ENCODE data around the gene LDLRAD4.

Gene LDLRAD4

GRCh38 chr18:13264091-13265007 is 45.8 kb downstream of the LDLRAD4 start:
- H3K9me2 ChIP-seq (replicated peaks; ENCODE audit: insufficient read depth, low read length) = no peaks in the 10 kb centered on the region
- TF ChIP-seq EZH2phosphoT487 (conservative IDR thresholded peaks at IDR 0.05; ENCODE audit: low read length) = no peak
- TF ChIP-seq, protein P1, sequence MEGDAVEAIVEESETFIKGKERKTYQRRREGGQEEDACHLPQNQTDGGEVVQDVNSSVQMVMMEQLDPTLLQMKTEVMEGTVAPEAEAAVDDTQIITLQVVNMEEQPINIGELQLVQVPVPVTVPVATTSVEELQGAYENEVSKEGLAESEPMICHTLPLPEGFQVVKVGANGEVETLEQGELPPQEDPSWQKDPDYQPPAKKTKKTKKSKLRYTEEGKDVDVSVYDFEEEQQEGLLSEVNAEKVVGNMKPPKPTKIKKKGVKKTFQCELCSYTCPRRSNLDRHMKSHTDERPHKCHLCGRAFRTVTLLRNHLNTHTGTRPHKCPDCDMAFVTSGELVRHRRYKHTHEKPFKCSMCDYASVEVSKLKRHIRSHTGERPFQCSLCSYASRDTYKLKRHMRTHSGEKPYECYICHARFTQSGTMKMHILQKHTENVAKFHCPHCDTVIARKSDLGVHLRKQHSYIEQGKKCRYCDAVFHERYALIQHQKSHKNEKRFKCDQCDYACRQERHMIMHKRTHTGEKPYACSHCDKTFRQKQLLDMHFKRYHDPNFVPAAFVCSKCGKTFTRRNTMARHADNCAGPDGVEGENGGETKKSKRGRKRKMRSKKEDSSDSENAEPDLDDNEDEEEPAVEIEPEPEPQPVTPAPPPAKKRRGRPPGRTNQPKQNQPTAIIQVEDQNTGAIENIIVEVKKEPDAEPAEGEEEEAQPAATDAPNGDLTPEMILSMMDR (IDR thresholded peaks at IDR 0.05; ENCODE audit: insufficient read depth, low read length, poor library complexity, severe bottlenecking) = no peak
- no peaks in the 10 kb centered on the region for H4K20me1 ChIP-seq (ENCODE audit: low read depth, low read length)
- no peak overlapping the region for H2AFZ ChIP-seq (ENCODE audit: low read depth, low read length, severe bottlenecking)
- H3K4me3 ChIP-seq (ENCODE audit: insufficient read depth, low read length, poor library complexity, severe bottlenecking) = no peak overlapping the region
- H3K27ac ChIP-seq (ENCODE audit: low read depth, low read length) = no peak overlapping the region
- no peaks in the 10 kb centered on the region for H3K9me3 ChIP-seq (ENCODE audit: insufficient read depth, low read length)
- H3F3A ChIP-seq (ENCODE audit: insufficient read depth) = no peaks in the 10 kb centered on the region
- no peaks in the 10 kb centered on the region for H3K79me2 ChIP-seq (ENCODE audit: insufficient read depth, low read length)
- no peak overlapping the region for H3K9ac ChIP-seq (ENCODE audit: low read length)
- no peaks in the 10 kb centered on the region for H3K36me3 ChIP-seq (ENCODE audit: low read length)
- H3K4me2 ChIP-seq (ENCODE audit: low read depth, low read length, poor library complexity, severe bottlenecking) = no peak overlapping the region
- H3K27me3 ChIP-seq (ENCODE audit: low read length) = no peaks in the 10 kb centered on the region

DNA sequence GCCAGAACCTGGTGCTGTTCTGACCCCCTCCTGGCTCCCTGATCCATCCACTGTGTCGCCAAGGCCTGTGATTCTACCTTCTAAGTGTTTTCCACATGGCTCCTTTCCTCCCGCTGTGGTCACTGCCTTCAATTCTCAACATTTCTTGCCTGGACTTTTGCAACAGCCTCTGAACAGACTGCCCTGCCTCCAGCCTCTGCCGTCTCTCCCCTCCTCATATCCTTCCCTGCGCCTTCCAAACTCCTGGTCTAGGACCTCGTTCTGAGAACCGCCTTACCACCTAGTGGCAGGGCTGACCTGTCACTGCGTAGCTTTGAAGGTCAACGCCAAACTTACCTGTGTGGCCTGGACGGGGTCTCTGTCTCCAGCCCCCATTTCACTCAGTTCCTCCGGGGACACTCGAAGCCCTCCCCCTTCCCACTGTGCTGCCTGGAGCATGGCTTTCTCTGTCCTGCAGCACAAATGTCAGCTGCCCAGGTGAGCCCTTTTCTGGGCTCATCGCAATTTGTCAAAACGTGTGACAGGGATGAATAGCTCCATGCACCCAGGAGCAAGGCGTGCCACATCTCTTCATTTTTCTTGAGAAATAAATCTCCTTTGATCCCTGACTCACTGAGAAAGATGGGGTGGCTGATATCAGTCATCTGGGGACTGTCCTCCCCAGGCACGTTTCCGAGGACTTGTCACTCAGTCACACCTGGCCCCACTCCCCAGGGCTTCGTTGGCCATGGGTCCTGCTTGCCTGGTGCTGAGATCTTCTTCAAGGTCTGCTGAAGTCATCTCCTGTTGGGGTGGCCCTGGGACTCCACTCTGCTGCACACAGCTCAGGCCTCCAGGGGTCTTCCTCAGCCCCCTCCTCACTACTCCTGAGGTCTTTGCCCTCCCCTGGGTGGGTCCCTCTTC is 46.7 kb downstream of the LDLRAD4 start:
- Histone ChIP-seq H3K4me2 (ENCODE audit: low read depth, low read length, poor library complexity, severe bottlenecking) (no peak overlapping the region), H3K4me3 (ENCODE audit: insufficient read depth, low read length, poor library complexity, severe bottlenecking) (no peak overlapping the region), H3K79me2 (ENCODE audit: insufficient read depth, low read length) (no peaks in the 10 kb centered on the region), H3F3A (ENCODE audit: insufficient read depth) (no peaks in the 10 kb centered on the region), H3K9me3 (ENCODE audit: insufficient read depth, low read length) (no peaks in the 10 kb centered on the region), H3K27me3 (ENCODE audit: low read length) (no peaks in the 10 kb centered on the region), H3K36me3 (ENCODE audit: low read length) (no peaks in the 10 kb centered on the region), H3K27ac (ENCODE audit: low read depth, low read length) (no peak overlapping the region), H3K9me2 (replicated peaks; ENCODE audit: insufficient read depth, low read length) (no peaks in the 10 kb centered on the region), H2AFZ (ENCODE audit: low read depth, low read length, severe bottlenecking) (no peak overlapping the region), H3K9ac (ENCODE audit: low read length) (no peak overlapping the region), H4K20me1 (ENCODE audit: low read depth, low read length) (no peaks in the 10 kb centered on the region)
- TF ChIP-seq EZH2phosphoT487 (conservative IDR thresholded peaks at IDR 0.05; ENCODE audit: low read length) = no peak
- TF ChIP-seq, protein P1 (IDR thresholded peaks at IDR 0.05; ENCODE audit: insufficient read depth, low read length, poor library complexity, severe bottlenecking) = no peak

DNA sequence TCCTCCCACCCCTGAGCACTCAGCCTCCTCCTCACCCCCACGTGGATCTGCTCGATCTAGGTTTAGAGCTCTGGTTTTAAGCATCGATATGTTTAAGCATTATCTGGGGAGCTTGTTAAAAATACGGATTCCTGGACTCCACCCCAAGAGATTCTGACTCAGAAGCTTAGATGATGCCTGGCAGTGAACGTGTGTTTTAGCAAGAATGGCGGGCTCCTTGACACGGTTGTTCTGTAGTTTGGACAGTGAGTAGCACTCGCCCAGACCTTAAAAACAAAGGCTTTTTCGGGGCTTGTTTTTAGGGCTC is 47.3 kb downstream of the LDLRAD4 start:
- Histone ChIP-seq H3K4me3 (ENCODE audit: insufficient read depth, low read length, poor library complexity, severe bottlenecking) (no peak overlapping the region), H3K9me2 (replicated peaks; ENCODE audit: insufficient read depth, low read length) (no peaks in the 10 kb centered on the region), H3K36me3 (ENCODE audit: low read length) (no peaks in the 10 kb centered on the region), H3K27ac (ENCODE audit: low read depth, low read length) (no peak overlapping the region), H3K27me3 (ENCODE audit: low read length) (no peaks in the 10 kb centered on the region), H3F3A (ENCODE audit: insufficient read depth) (no peaks in the 10 kb centered on the region), H3K9me3 (ENCODE audit: insufficient read depth, low read length) (no peaks in the 10 kb centered on the region), H2AFZ (ENCODE audit: low read depth, low read length, severe bottlenecking) (no peak overlapping the region), H3K79me2 (ENCODE audit: insufficient read depth, low read length) (no peaks in the 10 kb centered on the region), H4K20me1 (ENCODE audit: low read depth, low read length) (no peaks in the 10 kb centered on the region), H3K4me2 (ENCODE audit: low read depth, low read length, poor library complexity, severe bottlenecking) (no peak overlapping the region), H3K9ac (ENCODE audit: low read length) (no peak overlapping the region)
- TF ChIP-seq, protein P1 (IDR thresholded peaks at IDR 0.05; ENCODE audit: insufficient read depth, low read length, poor library complexity, severe bottlenecking) = no peak
- no peak for TF ChIP-seq EZH2phosphoT487 (conservative IDR thresholded peaks at IDR 0.05; ENCODE audit: low read length)

All from SU-DHL-6 (cell line).